Measurements from ENCODE around the gene IZUMO4.

Gene IZUMO4

DNA sequence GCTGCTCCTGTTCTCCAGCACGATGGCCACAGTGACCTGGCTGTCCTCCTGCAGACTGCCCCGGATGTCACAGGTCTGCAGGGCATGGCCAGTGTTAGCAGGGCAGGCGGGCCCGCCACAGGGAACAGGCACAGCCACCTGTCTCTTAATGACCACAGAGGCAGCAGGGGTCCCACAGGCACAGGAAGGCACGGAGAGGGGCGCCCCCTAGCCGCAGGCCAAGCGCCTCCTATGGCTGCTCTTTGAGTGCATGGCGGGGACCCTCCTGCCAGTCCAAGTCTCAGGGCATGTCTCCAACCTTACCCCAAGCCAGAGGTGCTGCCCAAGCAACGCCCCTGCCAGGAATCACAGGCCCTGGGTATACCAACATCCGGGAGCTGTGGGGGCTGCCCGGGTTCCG is 14.1 kb downstream of the IZUMO4 start:
- Histone ChIP-seq H3K27me3 (replicated peaks; ENCODE audit: control insufficient read depth, insufficient read depth, low read length) (no peaks in the 10 kb centered on the region), H3K36me3 (ENCODE audit: control insufficient read depth, insufficient read depth, low read length) (peaks cover 68% of the 10 kb centered on the region), H3K4me3 (replicated peaks; ENCODE audit: low read depth, low read length) (no peak overlapping the region)
- TF ChIP-seq, protein P1, sequence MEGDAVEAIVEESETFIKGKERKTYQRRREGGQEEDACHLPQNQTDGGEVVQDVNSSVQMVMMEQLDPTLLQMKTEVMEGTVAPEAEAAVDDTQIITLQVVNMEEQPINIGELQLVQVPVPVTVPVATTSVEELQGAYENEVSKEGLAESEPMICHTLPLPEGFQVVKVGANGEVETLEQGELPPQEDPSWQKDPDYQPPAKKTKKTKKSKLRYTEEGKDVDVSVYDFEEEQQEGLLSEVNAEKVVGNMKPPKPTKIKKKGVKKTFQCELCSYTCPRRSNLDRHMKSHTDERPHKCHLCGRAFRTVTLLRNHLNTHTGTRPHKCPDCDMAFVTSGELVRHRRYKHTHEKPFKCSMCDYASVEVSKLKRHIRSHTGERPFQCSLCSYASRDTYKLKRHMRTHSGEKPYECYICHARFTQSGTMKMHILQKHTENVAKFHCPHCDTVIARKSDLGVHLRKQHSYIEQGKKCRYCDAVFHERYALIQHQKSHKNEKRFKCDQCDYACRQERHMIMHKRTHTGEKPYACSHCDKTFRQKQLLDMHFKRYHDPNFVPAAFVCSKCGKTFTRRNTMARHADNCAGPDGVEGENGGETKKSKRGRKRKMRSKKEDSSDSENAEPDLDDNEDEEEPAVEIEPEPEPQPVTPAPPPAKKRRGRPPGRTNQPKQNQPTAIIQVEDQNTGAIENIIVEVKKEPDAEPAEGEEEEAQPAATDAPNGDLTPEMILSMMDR (IDR thresholded peaks at IDR 0.05; ENCODE audit: insufficient read depth, low read length, poor library complexity, severe bottlenecking), result peak; percentile 30
- no peak for DNase-seq (ENCODE audit: extremely low read depth, insufficient read length)

DNA sequence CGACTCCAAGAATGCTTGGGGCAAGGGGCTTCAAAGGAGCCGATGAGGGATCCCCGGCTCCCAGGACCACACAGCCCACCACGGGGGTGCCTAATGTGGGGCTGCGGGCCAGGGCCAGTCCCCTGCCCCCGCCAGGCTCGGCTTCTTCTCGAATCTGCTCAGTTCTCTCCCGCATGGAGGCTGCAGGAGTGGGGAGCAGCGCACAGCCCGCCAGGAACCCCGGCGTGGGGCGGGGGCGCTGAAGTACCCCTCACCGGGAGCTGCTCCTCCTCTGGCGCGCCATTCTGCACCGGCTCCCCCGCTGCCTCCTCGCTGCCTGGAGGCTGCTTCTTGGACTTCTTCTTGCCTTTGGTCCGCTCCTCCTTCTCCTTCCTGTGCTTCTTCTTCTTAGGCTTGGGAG is 14.7 kb downstream of the IZUMO4 start:
- peaks cover 72% of the 10 kb centered on the region for H3K36me3 ChIP-seq (ENCODE audit: control insufficient read depth, insufficient read depth, low read length)

DNA sequence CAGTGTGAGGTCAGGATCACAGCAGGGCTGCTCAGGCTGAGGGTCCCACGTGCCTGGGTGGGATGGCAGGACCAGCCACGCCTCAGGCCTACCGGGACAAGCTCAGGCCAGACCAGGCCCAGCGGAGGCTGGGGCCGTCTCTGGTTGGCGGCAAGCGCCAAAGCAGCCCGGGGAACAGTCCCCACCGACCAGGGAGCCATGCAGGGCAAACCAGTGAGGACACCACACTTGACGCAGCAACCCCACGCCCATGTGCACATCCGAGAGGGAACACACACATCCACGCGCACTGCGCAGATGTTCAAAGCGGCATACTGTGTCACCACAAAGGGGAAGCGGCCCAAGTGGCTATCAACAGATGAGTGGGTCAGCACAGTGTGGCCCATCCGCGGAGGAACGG is 15.2 kb downstream of the IZUMO4 start:
- no peak for DNase-seq (ENCODE audit: extremely low read depth, insufficient read length)
- Histone ChIP-seq H3K36me3 (ENCODE audit: control insufficient read depth, insufficient read depth, low read length) (peaks cover 74% of the 10 kb centered on the region), H3K27me3 (replicated peaks; ENCODE audit: control insufficient read depth, insufficient read depth, low read length) (no peaks in the 10 kb centered on the region), H3K4me3 (replicated peaks; ENCODE audit: low read depth, low read length) (no peak overlapping the region)
- TF ChIP-seq, protein P1 (IDR thresholded peaks at IDR 0.05; ENCODE audit: insufficient read depth, low read length, poor library complexity, severe bottlenecking), result no peak

More for the DNA sequence above, 14.7 kb downstream of the IZUMO4 start:
- Histone ChIP-seq H3K4me3 (replicated peaks; ENCODE audit: low read depth, low read length) (no peak overlapping the region), H3K27me3 (replicated peaks; ENCODE audit: control insufficient read depth, insufficient read depth, low read length) (no peaks in the 10 kb centered on the region)
- no peak for DNase-seq (ENCODE audit: extremely low read depth, insufficient read length)
- TF ChIP-seq, protein P1 (IDR thresholded peaks at IDR 0.05; ENCODE audit: insufficient read depth, low read length, poor library complexity, severe bottlenecking), result no peak

DNA sequence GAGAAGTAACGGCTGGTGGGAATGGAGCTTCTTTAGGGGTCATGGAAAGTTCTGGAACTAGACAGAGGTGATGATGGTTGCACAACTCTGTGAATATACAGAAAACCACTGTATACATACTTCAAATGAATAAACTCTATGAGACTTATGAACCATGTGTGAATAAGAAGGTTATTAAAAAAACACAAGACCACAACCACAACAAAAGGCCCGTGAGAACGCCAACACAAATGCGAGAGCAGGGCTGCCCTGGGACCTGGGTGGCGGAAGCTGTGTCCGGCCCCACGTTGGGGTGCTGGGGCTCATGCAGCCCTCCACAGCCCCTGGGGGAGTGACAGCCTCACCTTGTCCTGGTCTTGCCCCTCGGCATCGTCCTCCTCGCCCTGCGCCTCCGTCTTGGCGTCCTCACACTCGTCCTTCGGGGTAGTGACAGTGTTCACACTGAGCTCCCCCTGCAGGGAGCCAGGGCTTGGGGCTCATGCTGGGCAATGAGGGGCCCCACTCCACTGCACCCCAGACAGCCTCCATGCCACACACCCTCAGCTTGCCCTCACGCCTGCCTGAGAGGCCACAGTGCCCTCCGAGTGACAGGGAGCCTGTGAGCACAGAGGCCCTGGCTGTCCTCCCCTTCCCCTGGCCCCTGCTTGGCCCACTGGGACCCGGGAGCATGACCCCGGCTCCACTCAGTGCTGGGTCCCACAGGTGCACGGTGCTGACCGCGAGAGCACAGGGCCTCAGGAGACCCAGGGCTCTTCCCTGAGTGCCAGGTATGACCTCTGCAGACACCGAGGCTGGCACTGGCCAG is 16.0 kb downstream of the IZUMO4 start:
- Histone ChIP-seq H3K27me3 (replicated peaks; ENCODE audit: control insufficient read depth, insufficient read depth, low read length) (no peaks in the 10 kb centered on the region), H3K4me3 (replicated peaks; ENCODE audit: low read depth, low read length) (no peak overlapping the region), H3K36me3 (ENCODE audit: control insufficient read depth, insufficient read depth, low read length) (peaks cover 82% of the 10 kb centered on the region)
- TF ChIP-seq, protein P1 (IDR thresholded peaks at IDR 0.05; ENCODE audit: insufficient read depth, low read length, poor library complexity, severe bottlenecking), result no peak
- no peak for DNase-seq (ENCODE audit: extremely low read depth, insufficient read length)

DNA sequence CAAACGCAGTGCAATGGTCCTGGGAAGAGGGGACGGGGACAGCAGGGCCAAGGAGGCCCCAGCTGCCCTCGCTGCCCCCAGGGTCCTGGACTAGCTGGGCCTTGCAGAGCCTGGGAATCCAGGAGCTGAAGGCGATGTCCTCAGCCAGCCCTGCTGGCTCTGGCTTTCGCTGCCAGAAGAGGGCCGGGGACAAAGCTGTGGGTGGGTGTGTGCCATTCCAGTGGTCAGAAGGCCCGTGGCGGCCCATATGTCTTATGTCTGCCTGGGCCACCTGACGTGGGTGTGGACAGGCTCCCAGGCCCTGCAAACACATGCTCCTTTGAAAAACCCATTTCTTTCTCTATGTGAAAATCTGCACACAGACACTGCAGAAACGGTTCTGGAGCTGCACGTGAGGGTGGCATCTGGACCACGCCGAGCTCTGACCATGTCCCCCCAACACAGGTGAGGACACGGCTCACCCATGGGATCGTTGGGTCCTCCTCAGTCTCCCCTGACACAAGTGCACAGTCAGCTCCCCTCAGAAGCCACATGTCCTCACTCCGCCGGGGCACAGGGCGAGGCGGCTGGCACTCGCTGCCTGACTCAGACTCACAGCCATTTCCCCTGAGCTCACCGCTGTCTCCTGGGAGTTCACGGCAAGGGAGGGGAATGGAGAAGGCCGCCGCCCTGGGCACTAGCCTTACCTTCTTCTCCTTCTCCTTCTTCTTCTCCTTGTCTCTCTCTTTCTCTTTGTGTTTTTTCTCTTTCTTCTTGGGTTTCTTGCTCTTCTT is 16.9 kb downstream of the IZUMO4 start:
- Histone ChIP-seq H3K27me3 (replicated peaks; ENCODE audit: control insufficient read depth, insufficient read depth, low read length) (no peaks in the 10 kb centered on the region), H3K36me3 (ENCODE audit: control insufficient read depth, insufficient read depth, low read length) (peaks cover 83% of the 10 kb centered on the region), H3K4me3 (replicated peaks; ENCODE audit: low read depth, low read length) (no peak overlapping the region)
- TF ChIP-seq, protein P1 (IDR thresholded peaks at IDR 0.05; ENCODE audit: insufficient read depth, low read length, poor library complexity, severe bottlenecking), result no peak
- no peak for DNase-seq (ENCODE audit: extremely low read depth, insufficient read length)

All from GM06990 (cell line).